RWPE1 (cell line): ENCODE measurements around the gene GRM8.

Source experiments
- CTCF ChIA-PET: fragments of 350-600 bp; sonication (Branson Sonifier 250); formaldehyde crosslinking; extraction: SDS; loops from one replicate; lab custom pipeline; 2021; lab: Yijun Ruan, JAX
- POLR2A ChIA-PET: fragments of 400-600 bp; formaldehyde crosslinking; extraction: SDS; loops from one replicate; lab custom pipeline; 2020; ENCODE audit warnings: antibody characterized with exemption; ENCODE audit not compliant: low non-redundant PET; lab: Yijun Ruan, JAX
- DNase-seq: peaks from one replicate; pipeline ENCODE4 v3.0.0; 2012; ENCODE audit warnings: low spot score
- H3K27ac ChIP-seq: fragments of 450-650 bp; 2 replicates; pipeline ENCODE4 v1.5.1; 2017
- TF ChIP-seq, protein P1 (sequence below): fragments of 450-650 bp; conservative IDR thresholded peaks from 2 replicates; pipeline ENCODE4 v1.5.1; 2017; ENCODE audit warnings: low read depth, mild to moderate bottlenecking

GRM8 gene

GRCh38 chr7:127239814-127240213 is 12.9 kb downstream of the GRM8 start:
- CTCF ChIA-PET, result interaction anchor here (0.7 kb wide), 1 partner anchor 8 kb away, joined by 4 read pairs; no protein-coding TSS in a partner anchor
- no peak for DNase-seq
- TF ChIP-seq, protein P1, sequence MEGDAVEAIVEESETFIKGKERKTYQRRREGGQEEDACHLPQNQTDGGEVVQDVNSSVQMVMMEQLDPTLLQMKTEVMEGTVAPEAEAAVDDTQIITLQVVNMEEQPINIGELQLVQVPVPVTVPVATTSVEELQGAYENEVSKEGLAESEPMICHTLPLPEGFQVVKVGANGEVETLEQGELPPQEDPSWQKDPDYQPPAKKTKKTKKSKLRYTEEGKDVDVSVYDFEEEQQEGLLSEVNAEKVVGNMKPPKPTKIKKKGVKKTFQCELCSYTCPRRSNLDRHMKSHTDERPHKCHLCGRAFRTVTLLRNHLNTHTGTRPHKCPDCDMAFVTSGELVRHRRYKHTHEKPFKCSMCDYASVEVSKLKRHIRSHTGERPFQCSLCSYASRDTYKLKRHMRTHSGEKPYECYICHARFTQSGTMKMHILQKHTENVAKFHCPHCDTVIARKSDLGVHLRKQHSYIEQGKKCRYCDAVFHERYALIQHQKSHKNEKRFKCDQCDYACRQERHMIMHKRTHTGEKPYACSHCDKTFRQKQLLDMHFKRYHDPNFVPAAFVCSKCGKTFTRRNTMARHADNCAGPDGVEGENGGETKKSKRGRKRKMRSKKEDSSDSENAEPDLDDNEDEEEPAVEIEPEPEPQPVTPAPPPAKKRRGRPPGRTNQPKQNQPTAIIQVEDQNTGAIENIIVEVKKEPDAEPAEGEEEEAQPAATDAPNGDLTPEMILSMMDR, result no peak
- POLR2A ChIA-PET, result no interaction called here
- H3K27ac ChIP-seq, result no peak overlapping the region

GRCh38 chr7:127233630-127234029 is 19.1 kb downstream of the GRM8 start:
- TF ChIP-seq, protein P1, result no peak
- POLR2A ChIA-PET, result no interaction called here
- CTCF ChIA-PET, result interaction anchor here (0.9 kb wide), 1 partner anchor 52 kb away, joined by 3 read pairs; no protein-coding TSS in a partner anchor
- DNase-seq, result no peak
- H3K27ac ChIP-seq, result no peak overlapping the region

- no peak for DNase-seq
- CTCF ChIA-PET, result interaction anchor here (0.5 kb wide), 2 partner anchors 9 to 20 kb away, joined by 4 read pairs; no protein-coding TSS in a partner anchor
- POLR2A ChIA-PET, result no interaction called here
- TF ChIP-seq, protein P1, result no peak
- no peak overlapping the region for H3K27ac ChIP-seq
These were observed 21.3 kb downstream of the GRM8 start for GRCh38 chr7:127231415-127231814.

DNA sequence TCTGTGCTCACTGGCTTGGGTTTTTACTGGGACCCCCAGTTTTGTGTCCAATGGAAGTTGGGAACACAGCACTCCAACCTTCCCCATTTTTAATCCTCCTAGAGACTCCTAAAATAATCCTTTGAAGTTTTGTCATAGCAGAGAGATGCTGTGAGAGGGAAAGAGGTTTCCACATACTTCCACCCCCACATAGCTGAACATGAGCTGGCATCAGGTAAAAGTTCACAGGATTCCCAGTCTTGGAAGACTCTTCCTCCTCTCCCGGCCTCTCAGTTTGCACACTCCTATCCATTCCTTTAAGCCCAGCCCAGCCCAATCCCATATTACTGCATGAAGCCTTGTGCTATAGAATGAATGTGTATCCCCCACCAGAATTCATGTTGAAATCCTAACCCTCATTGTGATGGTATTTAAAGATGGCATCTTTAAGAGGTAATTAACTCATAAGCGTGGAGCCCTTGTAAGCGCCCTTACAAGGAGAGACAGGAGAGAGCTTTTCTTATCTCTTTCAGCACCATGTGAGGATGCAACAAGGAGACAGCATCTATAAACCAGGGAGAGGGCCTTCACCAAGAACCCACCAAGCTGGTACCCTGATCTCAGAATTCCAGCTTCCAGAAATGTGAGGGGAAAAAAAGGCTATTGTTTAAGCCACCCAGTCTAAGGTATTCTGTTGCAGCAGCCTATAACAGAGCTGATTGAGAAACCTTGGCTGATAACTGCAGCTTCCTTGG is 22.4 kb downstream of the GRM8 start:
- TF ChIP-seq, protein P1, result no peak
- ChIA-PET CTCF (no interaction called here), POLR2A (no interaction called here)
- no peak for DNase-seq
- H3K27ac ChIP-seq, result no peak overlapping the region

- no peak overlapping the region for H3K27ac ChIP-seq
- TF ChIP-seq, protein P1, result no peak
- POLR2A ChIA-PET, result no interaction called here
- CTCF ChIA-PET, result no interaction called here
- DNase-seq, result no peak
These were observed 25.9 kb downstream of the GRM8 start for GRCh38 chr7:127226685-127227374.

- H3K27ac ChIP-seq, result no peak overlapping the region
- ChIA-PET POLR2A (no interaction called here), CTCF (no interaction called here)
- TF ChIP-seq, protein P1, result no peak
- no peak for DNase-seq
These were observed 31.0 kb downstream of the GRM8 start for GRCh38 chr7:127221731-127222130.
